ENCODE results near the gene TNFRSF25.
"Not testable (repeated sequence)": the region's sequence is repeated elsewhere in the genome, so short reads cannot be mapped to it uniquely, and the experiment has no call there.

The TNFRSF25 gene

GRCh38 chr1:6497215-6497866 lies 31.4 kb upstream of the TNFRSF25 start:
- Histone ChIP-seq H2AFZ (ENCODE audit: low read depth, low read length) (peak overlapping the region; percentile 82), H3K4me3 (ENCODE audit: low read length) (peak overlapping the region; percentile 63), H3K4me1 (ENCODE audit: insufficient read depth, low read length) (peaks cover 30% of the 10 kb centered on the region), H3K9me3 (ENCODE audit: low read length) (no peaks in the 10 kb centered on the region), H3K36me3 (ENCODE audit: insufficient read depth, low read length) (no peaks in the 10 kb centered on the region), H3K27me3 (ENCODE audit: insufficient read depth, low read length) (no peaks in the 10 kb centered on the region)

- H3K36me3 ChIP-seq (ENCODE audit: insufficient read depth, low read length): no peaks in the 10 kb centered on the region
- peaks cover 30% of the 10 kb centered on the region for H3K4me1 ChIP-seq (ENCODE audit: insufficient read depth, low read length)
- H3K27me3 ChIP-seq (ENCODE audit: insufficient read depth, low read length): no peaks in the 10 kb centered on the region
- peak overlapping the region; percentile 82 for H2AFZ ChIP-seq (ENCODE audit: low read depth, low read length)
- peak overlapping the region; percentile 63 for H3K4me3 ChIP-seq (ENCODE audit: low read length)
- no peaks in the 10 kb centered on the region for H3K9me3 ChIP-seq (ENCODE audit: low read length)
These were observed 30.9 kb upstream of the TNFRSF25 start for GRCh38 chr1:6496890-6497214.

- Histone ChIP-seq H3K27me3 (ENCODE audit: insufficient read depth, low read length) (no peaks in the 10 kb centered on the region), H2AFZ (ENCODE audit: low read depth, low read length) (peak overlapping the region; percentile 82), H3K9me3 (ENCODE audit: low read length) (no peaks in the 10 kb centered on the region), H3K4me1 (ENCODE audit: insufficient read depth, low read length) (peaks cover 35% of the 10 kb centered on the region), H3K36me3 (ENCODE audit: insufficient read depth, low read length) (no peaks in the 10 kb centered on the region), H3K4me3 (ENCODE audit: low read length) (peak overlapping the region; percentile 63)
These were observed 30.4 kb upstream of the TNFRSF25 start for GRCh38 chr1:6496365-6496721.

- Histone ChIP-seq H3K4me3 (ENCODE audit: low read length) (peak overlapping the region; percentile 63), H3K36me3 (ENCODE audit: insufficient read depth, low read length) (no peaks in the 10 kb centered on the region)
These were observed 29.8 kb upstream of the TNFRSF25 start for GRCh38 chr1:6495540-6496364.

GRCh38 chr1:6495041-6495441 lies 29.1 kb upstream of the TNFRSF25 start:
- no peaks in the 10 kb centered on the region for H3K27me3 ChIP-seq (ENCODE audit: insufficient read depth, low read length)
- H3K4me1 ChIP-seq (ENCODE audit: insufficient read depth, low read length): peaks cover 42% of the 10 kb centered on the region
- H3K36me3 ChIP-seq (ENCODE audit: insufficient read depth, low read length): no peaks in the 10 kb centered on the region
- H3K4me3 ChIP-seq (ENCODE audit: low read length): no peak overlapping the region
- H3K9me3 ChIP-seq (ENCODE audit: low read length): no peaks in the 10 kb centered on the region
- H2AFZ ChIP-seq (ENCODE audit: low read depth, low read length): no peak overlapping the region

More at GRCh38 chr1:6495540-6496364, 29.8 kb upstream of the TNFRSF25 start:
- peaks cover 39% of the 10 kb centered on the region for H3K4me1 ChIP-seq (ENCODE audit: insufficient read depth, low read length)
- H2AFZ ChIP-seq (ENCODE audit: low read depth, low read length): no peak overlapping the region
- no peaks in the 10 kb centered on the region for H3K9me3 ChIP-seq (ENCODE audit: low read length)
- H3K27me3 ChIP-seq (ENCODE audit: insufficient read depth, low read length): no peaks in the 10 kb centered on the region

GRCh38 chr1:6494627-6495026 lies 28.7 kb upstream of the TNFRSF25 start:
- Histone ChIP-seq H3K36me3 (ENCODE audit: insufficient read depth, low read length) (no peaks in the 10 kb centered on the region), H3K27me3 (ENCODE audit: insufficient read depth, low read length) (no peaks in the 10 kb centered on the region), H3K4me3 (ENCODE audit: low read length) (no peak overlapping the region), H3K4me1 (ENCODE audit: insufficient read depth, low read length) (peaks cover 43% of the 10 kb centered on the region), H2AFZ (ENCODE audit: low read depth, low read length) (no peak overlapping the region), H3K9me3 (ENCODE audit: low read length) (no peaks in the 10 kb centered on the region)

- not testable (repeated sequence) for H3K27me3 ChIP-seq (ENCODE audit: insufficient read depth, low read length); H3K9me3 ChIP-seq (ENCODE audit: low read length); H3K4me3 ChIP-seq (ENCODE audit: low read length); H3K36me3 ChIP-seq (ENCODE audit: insufficient read depth, low read length); H2AFZ ChIP-seq (ENCODE audit: low read depth, low read length)
- peaks cover 39% of the 10 kb centered on the region for H3K4me1 ChIP-seq (ENCODE audit: insufficient read depth, low read length)
These were observed 27.9 kb upstream of the TNFRSF25 start for GRCh38 chr1:6493834-6494223.

- Histone ChIP-seq H3K4me1 (ENCODE audit: insufficient read depth, low read length) (peaks cover 27% of the 10 kb centered on the region), H3K9me3 (ENCODE audit: low read length) (no peaks in the 10 kb centered on the region), H3K4me3 (ENCODE audit: low read length) (no peak overlapping the region), H3K36me3 (ENCODE audit: insufficient read depth, low read length) (no peaks in the 10 kb centered on the region), H3K27me3 (ENCODE audit: insufficient read depth, low read length) (no peaks in the 10 kb centered on the region), H2AFZ (ENCODE audit: low read depth, low read length) (no peak overlapping the region)
These were observed 26.0 kb upstream of the TNFRSF25 start for GRCh38 chr1:6491966-6492365.

- Histone ChIP-seq H3K36me3 (ENCODE audit: insufficient read depth, low read length) (no peaks in the 10 kb centered on the region), H2AFZ (ENCODE audit: low read depth, low read length) (peak within 1 kb of the TSS; percentile 86), H3K27me3 (ENCODE audit: insufficient read depth, low read length) (no peaks in the 10 kb centered on the region), H3K4me3 (ENCODE audit: low read length) (peak within 1 kb of the TSS; percentile 73), H3K9me3 (ENCODE audit: low read length) (no peaks in the 10 kb centered on the region), H3K4me1 (ENCODE audit: insufficient read depth, low read length) (peaks cover 22% of the 10 kb centered on the region)
These were observed 25.5 kb upstream of the TNFRSF25 start, which contains the start of gene PLEKHG5 for GRCh38 chr1:6491480-6491962. Gene PLEKHG5, minus strand, starts transcription at chr1:6491667. Its CDS starts 14,096 bp downstream, at chr1:6477571.

GRCh38 chr1:6491081-6491449 lies 25.1 kb upstream of the TNFRSF25 start:
- peak overlapping the region; percentile 86 for H2AFZ ChIP-seq (ENCODE audit: low read depth, low read length)
- H3K9me3 ChIP-seq (ENCODE audit: low read length): no peaks in the 10 kb centered on the region
- H3K4me3 ChIP-seq (ENCODE audit: low read length): peak overlapping the region; percentile 73
- H3K4me1 ChIP-seq (ENCODE audit: insufficient read depth, low read length): peaks cover 20% of the 10 kb centered on the region
- H3K27me3 ChIP-seq (ENCODE audit: insufficient read depth, low read length): no peaks in the 10 kb centered on the region
- no peaks in the 10 kb centered on the region for H3K36me3 ChIP-seq (ENCODE audit: insufficient read depth, low read length)

- H3K4me3 ChIP-seq (ENCODE audit: low read length): peak overlapping the region; percentile 73
- no peaks in the 10 kb centered on the region for H3K36me3 ChIP-seq (ENCODE audit: insufficient read depth, low read length)
- peak overlapping the region; percentile 86 for H2AFZ ChIP-seq (ENCODE audit: low read depth, low read length)
- peaks cover 20% of the 10 kb centered on the region for H3K4me1 ChIP-seq (ENCODE audit: insufficient read depth, low read length)
- H3K9me3 ChIP-seq (ENCODE audit: low read length): no peaks in the 10 kb centered on the region
- H3K27me3 ChIP-seq (ENCODE audit: insufficient read depth, low read length): no peaks in the 10 kb centered on the region
These were observed 24.5 kb upstream of the TNFRSF25 start for GRCh38 chr1:6490181-6491080.

- H2AFZ ChIP-seq (ENCODE audit: low read depth, low read length): peak overlapping the region; percentile 86
- H3K27me3 ChIP-seq (ENCODE audit: insufficient read depth, low read length): no peaks in the 10 kb centered on the region
- H3K9me3 ChIP-seq (ENCODE audit: low read length): no peaks in the 10 kb centered on the region
- peaks cover 20% of the 10 kb centered on the region for H3K4me1 ChIP-seq (ENCODE audit: insufficient read depth, low read length)
- peak overlapping the region; percentile 73 for H3K4me3 ChIP-seq (ENCODE audit: low read length)
- no peaks in the 10 kb centered on the region for H3K36me3 ChIP-seq (ENCODE audit: insufficient read depth, low read length)
These were observed 23.8 kb upstream of the TNFRSF25 start for GRCh38 chr1:6489799-6490180.

- Histone ChIP-seq H3K4me1 (ENCODE audit: insufficient read depth, low read length) (peaks cover 22% of the 10 kb centered on the region), H3K9me3 (ENCODE audit: low read length) (no peaks in the 10 kb centered on the region), H3K27me3 (ENCODE audit: insufficient read depth, low read length) (no peaks in the 10 kb centered on the region), H3K36me3 (ENCODE audit: insufficient read depth, low read length) (no peaks in the 10 kb centered on the region), H3K4me3 (ENCODE audit: low read length) (no peak overlapping the region), H2AFZ (ENCODE audit: low read depth, low read length) (no peak overlapping the region)
These were observed 23.4 kb upstream of the TNFRSF25 start for GRCh38 chr1:6489383-6489765.
